HG02852 (cell line): ENCODE data around the gene ADAMTS16.

Experiments
- ATAC-seq: cut with Tn5 transposase; IDR thresholded peaks from one replicate; pipeline ENCODE4 v1.9.1; 2021; ENCODE audit warnings: mild to moderate bottlenecking, moderate library complexity; ENCODE audit not compliant: unreplicated experiment

Gene ADAMTS16

GRCh38 chr5:5141339-5141599 lies 1.1 kb downstream of the ADAMTS16 start:
- ATAC-seq = no peak

- ATAC-seq = peak; percentile 54
These were observed 1.7 kb downstream of the ADAMTS16 start for GRCh38 chr5:5141625-5142525.

GRCh38 chr5:5144441-5144840 lies 4.3 kb downstream of the ADAMTS16 start:
- no peak for ATAC-seq

DNA sequence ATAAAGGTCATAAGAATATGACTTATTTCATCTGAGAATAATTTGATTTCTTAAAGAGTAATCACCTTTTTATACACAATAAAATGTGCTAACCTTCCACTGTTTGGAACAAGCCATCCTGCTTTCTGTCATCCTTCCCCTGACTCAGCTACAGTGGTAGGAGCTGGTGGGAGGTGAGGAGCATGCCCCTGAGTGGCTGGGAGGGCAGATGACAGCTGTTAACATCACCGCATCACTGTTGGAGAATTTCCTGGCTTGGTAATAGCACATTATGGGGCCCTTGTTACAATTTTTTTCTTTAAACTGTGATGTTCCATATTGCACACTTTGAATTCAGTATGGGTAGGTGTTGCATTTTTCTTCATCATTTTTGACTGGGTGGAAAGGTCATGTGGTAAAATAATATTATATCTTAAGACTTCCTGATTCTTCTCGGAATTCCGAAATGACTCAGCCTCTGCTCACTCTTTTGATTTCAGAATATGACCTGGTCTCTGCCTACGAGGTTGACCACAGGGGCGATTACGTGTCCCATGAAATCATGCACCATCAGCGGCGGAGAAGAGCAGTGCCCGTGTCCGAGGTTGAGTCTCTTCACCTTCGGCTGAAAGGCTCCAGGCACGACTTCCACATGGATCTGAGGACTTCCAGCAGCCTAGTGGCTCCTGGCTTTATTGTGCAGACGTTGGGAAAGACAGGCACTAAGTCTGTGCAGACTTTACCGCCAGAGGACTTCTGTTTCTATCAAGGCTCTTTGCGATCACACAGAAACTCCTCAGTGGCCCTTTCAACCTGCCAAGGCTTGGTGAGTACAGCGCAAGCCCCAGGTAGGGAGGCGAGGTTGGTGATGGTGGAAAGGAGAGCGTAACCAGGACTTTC lies 5.8 kb downstream of the ADAMTS16 start:
- ATAC-seq = no peak

DNA sequence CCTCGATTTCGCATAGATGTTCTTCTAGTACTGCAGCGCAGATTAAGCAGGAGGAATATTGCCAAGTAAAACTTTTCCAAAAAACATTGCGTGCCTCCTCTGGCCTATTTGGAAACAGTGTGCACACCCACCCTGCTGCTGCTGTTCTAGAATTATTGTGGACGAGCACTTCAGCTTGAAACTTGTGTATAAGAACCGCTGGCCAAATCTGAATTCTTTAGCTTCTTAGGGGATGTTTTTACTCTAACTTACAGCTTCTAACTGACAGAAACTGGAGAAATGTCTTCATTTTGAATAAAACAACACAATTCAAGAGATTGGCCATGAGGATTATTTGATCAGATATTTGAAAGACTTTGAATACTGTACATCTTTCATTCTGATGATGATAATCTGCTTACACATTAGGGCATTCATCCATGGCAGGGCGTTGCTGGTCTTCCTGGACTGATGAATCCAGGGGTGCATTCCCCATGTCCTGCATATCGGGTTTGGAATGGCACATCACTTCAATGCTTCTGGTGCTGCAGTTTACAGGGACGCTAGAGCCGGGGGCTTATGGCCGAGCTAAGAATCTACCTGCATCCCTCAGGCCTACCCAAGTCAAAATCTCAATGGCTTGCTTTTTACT lies 6.5 kb downstream of the ADAMTS16 start:
- ATAC-seq = no peak

GRCh38 chr5:5149154-5149553 lies 9.0 kb downstream of the ADAMTS16 start:
- no peak for ATAC-seq

- no peak for ATAC-seq
These were observed 10.5 kb downstream of the ADAMTS16 start for GRCh38 chr5:5150667-5151066.

DNA sequence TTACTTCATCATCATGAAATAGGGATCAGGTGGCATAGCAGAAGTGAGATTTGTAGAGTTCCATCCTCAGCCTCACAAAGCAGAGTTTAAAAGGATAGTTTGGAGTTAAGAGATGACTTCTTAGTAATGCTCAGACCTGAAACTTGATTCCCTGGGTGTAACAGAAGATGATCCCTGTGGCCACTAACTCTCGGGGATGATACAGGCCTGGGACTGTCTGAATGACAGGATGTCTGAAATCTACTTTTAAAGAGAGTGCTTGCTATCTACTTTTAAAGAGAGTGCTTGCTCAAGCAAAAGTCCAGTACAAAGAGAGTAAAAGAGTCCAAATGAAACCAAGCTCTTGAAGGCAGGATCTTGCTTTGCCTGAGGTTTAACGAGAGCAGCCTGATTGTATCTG lies 14.6 kb downstream of the ADAMTS16 start:
- ATAC-seq = no peak

DNA sequence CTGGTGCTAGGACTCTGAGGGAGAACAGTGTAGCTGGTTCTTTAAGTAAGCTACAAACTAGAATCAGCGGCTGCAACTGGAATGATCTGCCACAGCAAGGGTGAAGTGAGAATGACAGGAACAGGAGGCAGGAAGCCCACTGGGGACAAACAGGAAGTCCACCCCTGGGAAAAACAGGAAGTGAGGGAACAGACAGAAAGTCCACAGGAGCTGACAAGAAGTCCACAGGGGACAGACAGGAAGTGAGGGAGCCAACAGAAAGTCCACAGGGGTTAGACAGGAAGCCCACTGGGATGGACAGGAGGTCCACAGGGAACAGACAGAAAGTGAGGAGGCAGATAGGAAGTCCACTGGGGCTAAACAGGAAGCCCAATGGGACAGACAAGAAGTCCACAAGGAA lies 15.5 kb downstream of the ADAMTS16 start:
- ATAC-seq = no peak

GRCh38 chr5:5156471-5157082 lies 16.4 kb downstream of the ADAMTS16 start:
- no peak for ATAC-seq

DNA sequence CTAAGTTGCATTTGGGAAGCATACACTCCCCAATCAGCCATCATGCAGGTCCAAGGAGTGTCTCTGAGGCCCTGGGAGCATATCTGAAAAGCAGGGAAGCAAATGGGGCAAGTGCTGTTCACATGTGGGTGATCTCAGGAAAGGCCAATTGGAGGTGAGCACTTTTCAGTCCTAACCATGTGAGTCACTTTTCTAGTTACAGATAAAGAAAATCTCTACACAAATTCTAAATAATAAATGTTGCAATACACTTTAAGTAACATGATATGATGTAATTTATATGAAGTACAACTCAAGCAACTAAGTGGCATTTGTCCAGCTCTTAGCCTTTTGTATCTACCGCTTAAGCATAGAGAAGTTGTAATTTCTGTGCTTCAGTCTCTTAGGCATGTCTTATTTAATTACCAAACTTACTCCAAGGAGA lies 18.4 kb downstream of the ADAMTS16 start:
- no peak for ATAC-seq

- no peak for ATAC-seq
These were observed 19.4 kb downstream of the ADAMTS16 start for GRCh38 chr5:5159282-5160103.

- no peak for ATAC-seq
These were observed 24.0 kb downstream of the ADAMTS16 start for GRCh38 chr5:5164163-5164562.

DNA sequence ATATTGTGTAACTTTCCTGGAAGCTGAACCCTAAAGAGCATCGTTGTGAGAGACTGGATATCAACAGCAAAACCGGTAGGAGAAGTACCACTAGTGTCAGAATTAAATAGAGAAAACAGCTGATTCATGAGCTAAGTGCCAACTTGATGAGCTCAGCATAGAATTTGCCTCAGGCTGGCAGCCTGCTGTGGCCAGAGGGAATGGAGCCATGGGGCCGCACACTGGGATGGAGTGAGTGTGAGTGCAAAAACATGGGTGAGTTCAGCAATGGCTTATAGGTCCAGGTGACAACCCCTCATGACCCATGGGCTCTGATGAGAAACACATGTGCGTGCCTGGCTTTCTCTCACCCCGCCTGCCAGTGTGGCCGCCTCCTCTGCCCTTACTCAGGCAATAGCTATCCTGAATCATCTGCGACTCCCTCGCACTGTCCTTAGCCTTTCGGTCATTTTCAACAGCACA lies 25.4 kb downstream of the ADAMTS16 start:
- ATAC-seq = no peak

GRCh38 chr5:5169466-5169865 lies 29.3 kb downstream of the ADAMTS16 start:
- ATAC-seq = no peak

- no peak for ATAC-seq
These were observed 38.0 kb downstream of the ADAMTS16 start for GRCh38 chr5:5178136-5178535.

DNA sequence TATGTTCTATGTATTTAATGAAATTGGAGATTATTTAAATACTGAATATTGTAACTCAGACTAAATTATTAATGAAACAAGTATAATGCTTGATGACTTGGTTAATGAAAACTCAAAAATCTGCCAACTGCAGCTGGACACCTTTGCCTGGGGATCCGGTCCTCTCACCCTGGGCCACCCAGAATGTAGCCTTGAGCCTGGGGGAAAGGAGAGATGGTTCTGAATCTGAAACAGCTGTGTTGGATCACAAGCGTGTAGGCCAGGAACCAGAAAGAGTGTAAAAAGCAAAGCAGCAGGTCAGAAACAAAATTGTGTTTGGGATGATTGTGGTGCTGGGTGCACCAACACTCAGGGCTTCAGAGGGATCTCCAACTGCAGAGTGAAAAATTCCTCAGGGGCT lies 38.5 kb downstream of the ADAMTS16 start:
- no peak for ATAC-seq

GRCh38 chr5:5179079-5179478 lies 38.9 kb downstream of the ADAMTS16 start:
- no peak for ATAC-seq

DNA sequence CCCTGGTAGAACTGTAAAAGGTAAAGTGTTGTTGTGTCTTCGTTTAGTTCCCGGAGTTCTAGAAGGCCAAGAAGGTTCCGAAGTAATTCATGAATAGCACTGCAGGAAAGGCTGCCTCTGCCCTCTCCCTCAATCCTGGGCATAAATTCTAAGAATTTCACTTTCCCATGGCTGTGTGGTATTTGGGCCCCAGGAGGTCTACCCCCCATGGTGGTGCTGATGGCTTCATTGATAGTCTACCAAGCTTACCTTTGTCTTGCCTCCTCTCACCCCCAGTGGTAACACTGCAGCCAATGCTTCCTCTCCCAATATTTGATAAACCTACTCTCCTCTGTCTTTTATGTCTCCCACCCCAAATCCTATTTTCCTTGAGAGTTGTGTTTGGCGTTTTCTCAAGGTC lies 39.5 kb downstream of the ADAMTS16 start:
- no peak for ATAC-seq

DNA sequence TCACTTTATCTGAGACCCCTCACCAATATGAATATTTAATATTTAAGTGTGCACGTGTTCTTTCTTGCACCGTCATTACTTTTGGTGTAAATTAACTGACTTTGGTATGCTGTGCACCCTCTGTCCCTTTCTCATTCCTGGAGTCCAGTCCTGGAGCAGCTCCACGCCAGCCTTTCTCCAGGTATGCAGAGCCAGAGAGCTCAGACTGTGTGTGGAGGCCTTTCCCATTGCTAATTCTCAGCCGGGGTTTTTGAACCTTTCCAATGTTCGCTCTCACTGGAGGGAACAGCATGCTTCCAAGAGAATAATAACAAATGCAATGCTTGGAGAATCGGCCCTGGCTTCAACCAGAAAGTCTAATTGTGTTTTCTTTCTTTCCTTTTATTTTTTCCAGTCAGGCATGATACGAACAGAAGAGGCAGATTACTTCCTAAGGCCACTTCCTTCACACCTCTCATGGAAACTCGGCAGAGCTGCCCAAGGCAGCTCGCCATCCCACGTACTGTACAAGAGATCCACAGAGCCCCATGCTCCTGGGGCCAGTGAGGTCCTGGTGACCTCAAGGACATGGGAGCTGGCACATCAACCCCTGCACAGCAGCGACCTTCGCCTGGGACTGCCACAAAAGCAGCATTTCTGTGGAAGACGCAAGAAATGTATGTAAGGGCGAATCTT lies 41.7 kb downstream of the ADAMTS16 start:
- no peak for ATAC-seq
